ENCODE results near the gene LAMA2. TPM values are rescaled to one million over a fixed set of nuclear protein-coding genes. Genes with fewer than 3 reads are reported as not detected.

The LAMA2 gene
- total and polyA plus RNA-seq, 3 donors from 2014 or later, result 25.9 to 94.8 (median 56.0) TPM

GRCh38 chr6:129448965-129449364, 566.0 kb downstream of the LAMA2 start:
- no peaks in the 10 kb centered on the region for H3K27me3 ChIP-seq
- H3K27ac ChIP-seq, result no peak overlapping the region
- TF ChIP-seq CTCF (IDR thresholded peaks at IDR 0.05) (no peak), POLR2A (IDR thresholded peaks at IDR 0.05) (no peak)
- no peak overlapping the region for H3K4me3 ChIP-seq
- H3K36me3 ChIP-seq (ENCODE audit: low read depth, missing control alignments), result no peaks in the 10 kb centered on the region
- intact Hi-C loops (cut with DNase I; ENCODE audit: low total_unique reads), result no loop called here
- no peaks in the 10 kb centered on the region for H3K4me1 ChIP-seq
- H3K9me3 ChIP-seq, result no peaks in the 10 kb centered on the region
- DNase-seq, result no peak

DNA sequence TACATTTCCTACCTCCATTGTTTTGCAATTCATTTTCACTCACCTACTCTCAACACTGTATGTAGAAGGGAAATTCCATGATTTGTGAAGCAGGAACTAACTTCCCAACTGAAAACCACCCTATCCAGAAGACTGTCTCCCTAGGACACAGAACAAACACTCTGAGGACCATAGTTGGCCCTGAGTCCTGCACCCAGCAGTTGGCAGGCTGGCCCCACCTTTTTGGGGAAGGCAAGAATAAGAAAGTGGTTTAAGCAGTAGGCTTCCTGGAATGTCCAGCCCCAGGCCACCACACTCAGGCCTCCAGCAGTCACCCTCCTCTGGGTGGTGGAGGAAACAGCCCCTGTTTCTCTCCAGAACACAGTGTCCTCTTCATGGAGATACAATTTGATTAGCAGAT, 568.2 kb downstream of the LAMA2 start:
- Histone ChIP-seq H3K27ac (no peak overlapping the region), H3K9me3 (no peaks in the 10 kb centered on the region), H3K36me3 (ENCODE audit: low read depth, missing control alignments) (no peaks in the 10 kb centered on the region), H3K4me1 (no peaks in the 10 kb centered on the region), H3K4me3 (no peak overlapping the region), H3K27me3 (no peaks in the 10 kb centered on the region)
- TF ChIP-seq POLR2A (IDR thresholded peaks at IDR 0.05) (no peak), CTCF (IDR thresholded peaks at IDR 0.05) (no peak)
- intact Hi-C loops (cut with DNase I; ENCODE audit: low total_unique reads), result no loop called here
- no peak for DNase-seq

DNA sequence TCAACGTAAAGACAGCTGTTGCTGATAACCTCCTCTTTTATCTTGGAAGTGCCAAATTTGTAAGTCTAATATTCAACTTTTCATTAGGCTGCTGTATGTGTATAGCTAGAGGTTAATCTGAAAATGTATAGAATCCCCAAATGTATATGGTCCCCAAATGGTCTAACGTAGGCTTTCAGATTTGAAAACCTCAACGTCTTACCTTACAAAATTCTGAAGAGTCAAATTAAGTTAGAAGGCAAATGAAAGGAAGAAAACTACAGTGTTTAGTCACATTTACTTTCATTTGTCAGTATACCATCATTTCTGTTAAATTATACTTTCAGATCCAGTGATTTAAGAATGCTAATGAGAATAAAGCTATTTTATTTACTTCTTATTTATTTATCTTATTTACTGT, 570.1 kb downstream of the LAMA2 start:
- H3K9me3 ChIP-seq, result no peaks in the 10 kb centered on the region
- H3K27ac ChIP-seq, result no peak overlapping the region
- no peaks in the 10 kb centered on the region for H3K27me3 ChIP-seq
- no peaks in the 10 kb centered on the region for H3K4me1 ChIP-seq
- H3K4me3 ChIP-seq, result no peak overlapping the region
- no peak for DNase-seq
- intact Hi-C loops (cut with DNase I; ENCODE audit: low total_unique reads), result no loop called here
- no peaks in the 10 kb centered on the region for H3K36me3 ChIP-seq (ENCODE audit: low read depth, missing control alignments)
- 80 to 91% methylated on average over 3 of the region's 3 CpGs for WGBS, 2 donors
- no peak for TF ChIP-seq POLR2A (IDR thresholded peaks at IDR 0.05)
- TF ChIP-seq CTCF (IDR thresholded peaks at IDR 0.05), result no peak

DNA sequence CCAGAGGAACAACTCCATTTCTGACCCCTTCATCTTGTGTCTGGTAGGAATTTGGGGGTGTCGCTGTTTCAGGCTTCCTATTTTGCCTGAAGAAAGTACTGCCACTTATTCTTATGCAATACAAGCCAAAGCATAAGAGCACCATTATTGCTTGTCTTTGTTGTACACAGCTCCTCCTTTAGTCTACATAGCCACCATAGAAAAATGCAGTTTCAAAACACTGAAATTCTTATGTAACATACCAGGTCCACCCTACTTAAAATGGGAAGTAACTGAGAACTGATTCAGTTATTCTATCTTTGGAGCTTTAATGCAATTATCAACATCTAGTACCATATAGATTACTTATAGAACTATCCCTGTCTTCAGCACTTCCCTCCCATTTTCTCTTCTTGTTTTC, 571.5 kb downstream of the LAMA2 start:
- intact Hi-C loops (cut with DNase I; ENCODE audit: low total_unique reads), result no loop called here
- Histone ChIP-seq H3K9me3 (no peaks in the 10 kb centered on the region), H3K27me3 (no peaks in the 10 kb centered on the region), H3K4me3 (no peak overlapping the region), H3K36me3 (ENCODE audit: low read depth, missing control alignments) (no peaks in the 10 kb centered on the region), H3K4me1 (no peaks in the 10 kb centered on the region), H3K27ac (no peak overlapping the region)
- whole genome bisulfite sequencing, 2 donors, result 95 to 100% methylated on average over 1 of the region's 1 CpG
- no peak for DNase-seq
- TF ChIP-seq POLR2A (IDR thresholded peaks at IDR 0.05) (no peak), CTCF (IDR thresholded peaks at IDR 0.05) (no peak)

GRCh38 chr6:129455126-129455769, 572.3 kb downstream of the LAMA2 start:
- H3K27ac ChIP-seq, result no peak overlapping the region
- no peaks in the 10 kb centered on the region for H3K9me3 ChIP-seq
- H3K4me3 ChIP-seq, result no peak overlapping the region
- TF ChIP-seq POLR2A (IDR thresholded peaks at IDR 0.05) (no peak), CTCF (IDR thresholded peaks at IDR 0.05) (no peak)
- no peaks in the 10 kb centered on the region for H3K27me3 ChIP-seq
- 71 to 82% methylated on average over 3 of the region's 3 CpGs for WGBS, 2 donors
- H3K36me3 ChIP-seq (ENCODE audit: low read depth, missing control alignments), result no peaks in the 10 kb centered on the region
- intact Hi-C loops (cut with DNase I; ENCODE audit: low total_unique reads), result no loop called here
- no peak for DNase-seq
- H3K4me1 ChIP-seq, result no peaks in the 10 kb centered on the region

Measured in testis (tissue), 3 donors.